ENCODE data around the gene BARX1. TPM values are rescaled to one million over a fixed set of nuclear protein-coding genes. Genes with fewer than 3 reads are reported as not detected.
"Not testable (repeated sequence)": the region's sequence is repeated elsewhere in the genome, so short reads cannot be mapped to it uniquely, and the experiment has no call there.

The BARX1 gene
- total and polyA plus RNA-seq, 5 donors: not detected

DNA sequence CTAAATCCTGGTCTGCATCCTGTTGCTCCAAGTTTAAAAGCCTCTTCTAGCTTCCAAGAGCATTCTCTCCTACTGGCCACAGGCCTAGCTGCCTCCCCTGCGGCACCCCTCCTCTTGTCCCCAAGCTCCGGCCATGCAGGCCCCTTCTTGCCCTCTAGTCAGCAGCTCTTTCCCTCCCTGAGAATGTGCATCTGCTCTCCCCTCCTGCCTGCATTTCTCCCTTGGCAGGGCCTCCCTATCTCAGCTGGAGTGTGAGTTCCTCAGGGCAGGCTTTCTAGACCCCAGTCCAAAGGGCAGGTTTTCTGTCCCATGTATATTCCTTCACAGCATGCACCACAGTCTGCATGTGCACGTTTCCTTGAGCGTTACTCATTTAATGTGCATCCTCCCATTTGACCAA lies 24.6 kb upstream of the BARX1 start:
- intact Hi-C loops (cut with DNase I): no loop called here

DNA sequence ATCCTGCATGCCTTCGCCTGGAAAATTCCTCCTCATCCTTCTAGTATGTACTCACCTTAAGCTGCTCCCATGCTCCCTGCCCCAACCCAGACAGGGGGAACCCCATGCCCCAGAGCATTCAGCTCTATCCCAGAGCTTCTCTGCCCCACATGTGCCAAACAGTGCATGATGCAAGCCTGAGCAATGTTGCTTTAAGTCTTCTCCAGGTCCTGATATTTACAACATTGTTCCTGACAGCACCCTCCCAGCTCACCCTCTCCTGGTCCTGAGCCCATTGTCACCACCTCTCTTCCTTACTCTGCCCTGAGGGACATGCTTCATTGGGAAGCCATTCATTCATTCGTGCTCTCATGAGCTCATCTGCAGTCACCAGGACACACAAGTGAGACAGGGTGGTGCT lies 23.4 kb upstream of the BARX1 start:
- no peak for ATAC-seq
- H3K4me1 ChIP-seq (ENCODE audit: control insufficient read depth, insufficient read depth, low read length): no peaks in the 10 kb centered on the region
- H3K27me3 ChIP-seq (ENCODE audit: control insufficient read depth, insufficient read depth): no peaks in the 10 kb centered on the region
- H3K4me3 ChIP-seq (ENCODE audit: low read length): no peak overlapping the region
- no peak for DNase-seq
- 79% methylated on average over 2 of the region's 2 CpGs for WGBS
- intact Hi-C loops (cut with DNase I): no loop called here
- no peaks in the 10 kb centered on the region for H3K9me3 ChIP-seq (ENCODE audit: control insufficient read depth, low read length)
- no peak overlapping the region for H3K27ac ChIP-seq (ENCODE audit: low read length)

More for the DNA sequence above, 24.6 kb upstream of the BARX1 start:
- H3K9me3 ChIP-seq (ENCODE audit: control insufficient read depth, low read length): no peaks in the 10 kb centered on the region
- H3K4me3 ChIP-seq (ENCODE audit: low read length): no peak overlapping the region
- ATAC-seq (no peak), DNase-seq (no peak)
- no peaks in the 10 kb centered on the region for H3K27me3 ChIP-seq (ENCODE audit: control insufficient read depth, insufficient read depth)
- no peaks in the 10 kb centered on the region for H3K4me1 ChIP-seq (ENCODE audit: control insufficient read depth, insufficient read depth, low read length)
- WGBS: 52% methylated on average over 4 of the region's 4 CpGs
- no peak overlapping the region for H3K27ac ChIP-seq (ENCODE audit: low read length)

DNA sequence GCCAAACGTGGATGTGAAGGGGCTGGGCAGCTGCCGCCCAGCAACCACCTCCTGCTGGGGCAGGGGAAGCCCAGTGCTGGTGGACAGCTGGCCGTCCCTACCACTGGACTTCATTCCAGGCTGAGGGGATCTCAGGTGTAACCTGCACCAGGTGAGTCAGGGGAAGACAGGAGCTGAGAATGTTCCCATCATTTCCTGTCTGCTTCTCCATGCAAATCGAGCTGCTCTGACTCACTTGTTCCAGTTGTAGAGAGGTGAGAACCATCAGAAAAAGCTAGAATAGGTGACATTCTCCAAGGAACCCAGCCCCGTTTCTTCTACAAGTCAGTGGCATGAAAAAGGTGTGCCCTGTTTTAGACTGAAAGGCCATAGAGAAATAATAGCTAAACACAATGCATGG lies 21.8 kb upstream of the BARX1 start:
- H3K27ac ChIP-seq (ENCODE audit: low read length): no peak overlapping the region
- H3K4me3 ChIP-seq (ENCODE audit: low read length): no peak overlapping the region
- intact Hi-C loops (cut with DNase I): no loop called here
- WGBS: 65% methylated on average over 5 of the region's 5 CpGs
- no peak for ATAC-seq
- no peak for DNase-seq
- no peaks in the 10 kb centered on the region for H3K27me3 ChIP-seq (ENCODE audit: control insufficient read depth, insufficient read depth)
- no peaks in the 10 kb centered on the region for H3K9me3 ChIP-seq (ENCODE audit: control insufficient read depth, low read length)
- no peaks in the 10 kb centered on the region for H3K4me1 ChIP-seq (ENCODE audit: control insufficient read depth, insufficient read depth, low read length)

DNA sequence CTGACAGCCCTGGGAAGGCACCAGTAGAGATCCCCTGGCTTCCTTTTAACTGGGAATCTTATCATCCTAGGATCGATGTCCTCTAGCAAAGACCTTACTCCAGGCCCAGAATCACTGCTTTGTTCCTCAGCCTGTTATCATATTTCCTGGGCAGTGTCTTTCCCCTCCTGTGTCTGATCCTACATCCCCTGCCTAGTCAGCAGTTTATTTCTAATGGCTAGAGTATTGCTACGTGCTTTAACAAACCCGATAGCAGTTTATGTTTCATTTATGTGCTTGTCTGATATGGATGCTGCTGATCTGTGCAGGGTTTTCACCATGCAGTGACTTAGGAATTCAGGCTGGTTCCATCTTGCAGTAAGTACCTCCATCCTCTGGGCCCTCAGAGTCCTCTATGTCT lies 20.9 kb upstream of the BARX1 start:
- no peak for ATAC-seq
- DNase-seq: no peak
- intact Hi-C loops (cut with DNase I): no loop called here
- Histone ChIP-seq H3K4me1 (ENCODE audit: control insufficient read depth, insufficient read depth, low read length) (no peaks in the 10 kb centered on the region), H3K27ac (ENCODE audit: low read length) (no peak overlapping the region), H3K4me3 (ENCODE audit: low read length) (no peak overlapping the region), H3K9me3 (ENCODE audit: control insufficient read depth, low read length) (no peaks in the 10 kb centered on the region), H3K27me3 (ENCODE audit: control insufficient read depth, insufficient read depth) (no peaks in the 10 kb centered on the region)
- WGBS: 70% methylated on average over 3 of the region's 3 CpGs

DNA sequence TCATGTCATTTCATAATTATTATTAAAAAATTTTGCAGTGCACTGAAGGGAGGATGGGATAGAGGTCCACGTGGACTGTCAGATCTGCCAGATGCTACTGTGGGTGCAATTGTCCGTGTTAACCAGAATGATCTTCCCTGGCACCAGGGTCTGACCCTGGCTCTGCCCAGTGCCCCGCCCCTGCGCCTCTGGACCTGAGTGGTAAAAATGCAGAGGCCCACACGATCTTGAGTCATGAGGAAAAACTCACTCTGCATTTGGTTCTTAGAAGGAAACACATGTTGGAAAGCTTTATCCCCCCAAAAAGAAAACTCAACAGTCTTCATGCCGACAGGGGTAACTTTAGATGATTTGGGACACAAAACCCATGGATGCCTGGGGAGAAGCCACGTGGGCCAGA lies 20.1 kb upstream of the BARX1 start:
- intact Hi-C loops (cut with DNase I): no loop called here
- ATAC-seq: no peak
- no peaks in the 10 kb centered on the region for H3K27me3 ChIP-seq (ENCODE audit: control insufficient read depth, insufficient read depth)

DNA sequence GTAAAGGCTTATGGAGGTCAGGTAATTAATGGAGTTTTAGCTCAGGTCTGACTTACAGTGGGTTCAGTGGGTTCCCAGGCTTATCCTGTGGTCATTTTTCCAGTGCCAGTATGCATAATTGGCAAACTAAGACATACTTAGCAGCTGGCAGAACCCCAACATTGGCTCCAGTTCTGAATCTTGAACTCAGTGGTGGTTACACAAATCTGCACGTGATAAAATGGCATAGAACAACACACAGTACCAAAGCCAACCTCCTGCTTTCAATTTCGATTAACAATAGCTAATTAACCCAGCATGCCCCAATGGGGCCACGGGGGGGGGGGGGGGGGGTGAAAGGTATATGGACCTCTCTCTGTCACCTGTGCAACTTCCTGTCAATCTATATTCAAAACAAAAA lies 19.0 kb upstream of the BARX1 start:
- Histone ChIP-seq H3K27ac (ENCODE audit: low read length) (no peak overlapping the region), H3K9me3 (ENCODE audit: control insufficient read depth, low read length) (no peaks in the 10 kb centered on the region), H3K27me3 (ENCODE audit: control insufficient read depth, insufficient read depth) (no peaks in the 10 kb centered on the region), H3K4me3 (ENCODE audit: low read length) (no peak overlapping the region), H3K4me1 (ENCODE audit: control insufficient read depth, insufficient read depth, low read length) (no peaks in the 10 kb centered on the region)
- intact Hi-C loops (cut with DNase I): no loop called here
- DNase-seq (no peak), ATAC-seq (no peak)
- 38% methylated on average over 3 of the region's 3 CpGs for WGBS

More for the DNA sequence above, 20.1 kb upstream of the BARX1 start:
- Histone ChIP-seq H3K9me3 (ENCODE audit: control insufficient read depth, low read length) (no peaks in the 10 kb centered on the region), H3K4me3 (ENCODE audit: low read length) (no peak overlapping the region), H3K27ac (ENCODE audit: low read length) (no peak overlapping the region), H3K4me1 (ENCODE audit: control insufficient read depth, insufficient read depth, low read length) (no peaks in the 10 kb centered on the region)
- WGBS: 81% methylated on average over 7 of the region's 7 CpGs
- no peak for DNase-seq

DNA sequence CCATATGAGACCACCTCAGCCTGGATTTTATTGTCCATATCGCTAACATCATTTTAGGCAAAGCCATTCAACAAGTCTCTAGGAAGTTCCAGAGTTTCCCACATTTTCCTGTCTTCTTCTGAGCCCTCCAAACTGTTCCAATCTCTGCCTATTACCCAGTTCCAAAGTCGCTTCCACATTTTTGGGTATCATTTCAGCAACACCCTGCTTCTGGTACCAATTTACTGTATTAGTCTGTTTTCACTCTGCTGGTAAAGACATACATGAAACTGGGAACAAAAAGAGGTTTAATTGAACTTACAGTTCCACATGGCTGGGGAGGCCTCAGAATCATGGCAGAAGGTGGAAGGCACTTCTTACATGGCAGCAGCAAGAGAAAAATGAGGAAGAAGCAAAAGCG lies 17.5 kb upstream of the BARX1 start:
- H3K4me3 ChIP-seq (ENCODE audit: low read length); H3K9me3 ChIP-seq (ENCODE audit: control insufficient read depth, low read length); H3K27ac ChIP-seq (ENCODE audit: low read length); ATAC-seq; H3K27me3 ChIP-seq (ENCODE audit: control insufficient read depth, insufficient read depth); intact Hi-C loops (cut with DNase I); H3K4me1 ChIP-seq (ENCODE audit: control insufficient read depth, insufficient read depth, low read length); DNase-seq: not testable (repeated sequence)
- 86% methylated on average over 3 of the region's 3 CpGs for WGBS

DNA sequence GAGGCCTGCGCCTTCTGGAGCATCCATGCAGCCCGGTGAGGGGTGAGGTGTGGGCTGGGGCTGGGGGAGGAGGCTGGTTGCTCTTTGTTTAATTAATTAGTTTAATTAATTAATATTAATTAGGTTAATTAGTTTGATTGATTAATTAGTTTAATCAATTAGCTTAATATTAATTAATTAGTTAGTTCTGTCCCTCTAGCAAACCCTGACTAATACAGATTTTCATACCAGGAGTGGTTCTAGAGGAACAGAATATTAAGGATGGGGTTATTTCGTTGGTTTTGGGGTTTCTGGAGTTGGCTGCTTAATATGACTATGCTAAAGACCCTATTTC lies 14.1 kb upstream of the BARX1 start:
- intact Hi-C loops (cut with DNase I): loop anchor here in 1 of 4 donors (10.0 kb wide), 1 partner anchor 144 kb away; no protein-coding TSS in a partner anchor
- ATAC-seq (no peak), DNase-seq (no peak)
- Histone ChIP-seq H3K9me3 (ENCODE audit: control insufficient read depth, low read length) (no peaks in the 10 kb centered on the region), H3K4me3 (ENCODE audit: low read length) (no peak overlapping the region), H3K4me1 (ENCODE audit: control insufficient read depth, insufficient read depth, low read length) (no peaks in the 10 kb centered on the region), H3K27me3 (ENCODE audit: control insufficient read depth, insufficient read depth) (no peaks in the 10 kb centered on the region), H3K27ac (ENCODE audit: low read length) (no peak overlapping the region)
- 93% methylated on average over 3 of the region's 3 CpGs for WGBS

DNA sequence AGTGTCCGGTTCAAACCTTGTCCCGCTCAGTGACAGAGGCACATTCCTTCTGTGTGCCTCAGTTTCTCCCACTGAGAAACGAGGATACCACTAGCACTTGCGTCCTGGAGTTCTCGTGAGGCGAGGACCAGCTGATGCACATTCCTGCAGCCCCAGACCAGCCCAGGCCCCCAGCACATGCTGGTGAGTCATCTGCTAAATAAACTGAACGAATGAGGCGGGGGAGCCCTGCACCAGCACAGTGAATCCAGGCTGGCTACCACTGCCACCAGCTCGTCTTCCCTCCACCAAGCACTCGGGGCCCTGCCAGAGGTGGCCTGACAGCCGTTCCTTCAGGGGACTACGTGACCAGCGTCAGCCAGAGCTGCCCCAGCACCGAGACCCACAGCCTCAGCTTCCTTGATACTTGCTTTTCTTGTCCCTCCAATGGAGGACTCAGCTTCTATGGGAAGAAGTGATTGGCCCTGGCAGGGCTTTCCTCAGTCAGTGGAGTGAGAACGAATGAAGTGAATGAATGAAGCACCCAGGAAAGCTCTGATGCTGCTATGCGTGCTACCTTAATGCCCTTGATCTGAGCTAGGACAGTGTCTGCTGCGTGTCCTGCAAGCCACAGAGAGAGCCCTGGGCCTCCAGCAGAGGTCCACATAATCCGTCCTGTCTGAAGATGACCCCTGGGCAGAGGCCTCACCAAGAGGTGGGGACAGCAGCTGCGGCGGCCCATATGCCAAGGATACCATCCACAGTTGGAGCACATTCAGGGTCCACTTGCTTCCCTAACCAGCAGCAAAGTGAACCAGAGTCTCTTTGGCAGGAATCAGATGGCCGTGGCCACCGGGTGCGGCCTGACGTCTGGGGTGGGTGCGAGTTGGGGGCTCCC lies 13.5 kb upstream of the BARX1 start:
- 86% methylated on average over 25 of the region's 25 CpGs for WGBS
- DNase-seq (no peak), ATAC-seq (no peak)
- H3K4me1 ChIP-seq (ENCODE audit: control insufficient read depth, insufficient read depth, low read length): no peaks in the 10 kb centered on the region
- no peak overlapping the region for H3K27ac ChIP-seq (ENCODE audit: low read length)
- no peaks in the 10 kb centered on the region for H3K27me3 ChIP-seq (ENCODE audit: control insufficient read depth, insufficient read depth)
- intact Hi-C loops (cut with DNase I): loop anchor here in 1 of 4 donors (10.0 kb wide), 1 partner anchor 144 kb away; no protein-coding TSS in a partner anchor
- no peak overlapping the region for H3K4me3 ChIP-seq (ENCODE audit: low read length)
- H3K9me3 ChIP-seq (ENCODE audit: control insufficient read depth, low read length): no peaks in the 10 kb centered on the region

DNA sequence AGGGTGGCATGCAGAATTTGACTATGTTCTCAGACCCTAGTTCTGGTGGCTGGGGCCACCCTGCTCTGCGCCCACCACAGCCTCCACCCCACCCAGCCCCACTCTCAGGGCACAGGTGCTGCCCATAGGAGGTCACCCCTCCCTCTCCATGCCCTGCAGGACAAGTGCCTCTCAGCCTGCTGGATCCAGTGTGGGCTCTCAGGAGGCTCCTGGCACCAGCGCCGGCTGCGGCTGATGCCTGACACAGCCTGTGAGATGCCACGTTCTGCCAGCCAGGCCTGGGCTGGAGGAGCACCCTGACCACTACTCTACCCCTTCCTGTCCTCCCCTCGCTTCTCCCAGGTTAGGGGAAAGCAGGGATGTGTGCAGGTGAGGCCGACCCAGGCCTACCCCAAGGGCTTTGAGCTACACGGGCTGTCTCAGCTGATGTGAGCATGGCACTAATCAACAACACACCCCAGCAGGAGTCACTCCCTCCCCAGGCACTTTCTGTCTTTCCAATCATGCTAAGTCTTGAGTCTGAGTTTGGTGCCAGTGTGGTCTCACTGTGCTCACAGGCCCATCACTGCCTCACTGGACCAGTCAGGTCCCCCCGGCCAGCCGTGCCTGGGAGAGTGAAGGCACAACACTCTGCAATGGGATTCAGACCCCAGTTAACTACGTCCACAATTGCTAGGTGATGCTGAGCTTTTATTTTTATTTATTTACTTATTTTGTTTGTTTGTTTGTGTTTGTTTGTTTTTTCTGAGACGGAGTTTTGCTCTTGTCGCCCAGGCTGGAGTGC lies 12.1 kb upstream of the BARX1 start:
- ATAC-seq: no peak
- intact Hi-C loops (cut with DNase I): loop anchor here in 1 of 4 donors (10.0 kb wide), 1 partner anchor 142 kb away; no protein-coding TSS in a partner anchor
- 84% methylated on average over 13 of the region's 13 CpGs for WGBS

More for the DNA sequence above, 12.1 kb upstream of the BARX1 start:
- Histone ChIP-seq H3K9me3 (ENCODE audit: control insufficient read depth, low read length) (no peaks in the 10 kb centered on the region), H3K4me3 (ENCODE audit: low read length) (no peak overlapping the region), H3K4me1 (ENCODE audit: control insufficient read depth, insufficient read depth, low read length) (no peaks in the 10 kb centered on the region), H3K27me3 (ENCODE audit: control insufficient read depth, insufficient read depth) (no peaks in the 10 kb centered on the region), H3K27ac (ENCODE audit: low read length) (no peak overlapping the region)
- no peak for DNase-seq
